H1 (cell line): ENCODE data around the gene CDH6. TPM values are rescaled to one million over a fixed set of nuclear protein-coding genes. Genes with fewer than 3 reads are reported as not detected.

Experiments
- CTCF ChIA-PET: fragments of 300-600 bp; sonication (Branson Sonifier 250); formaldehyde crosslinking; loops from one replicate; lab custom pipeline; 2021; ENCODE audit not compliant: partially characterized antibody; lab: Charles Lee
- POLR2A ChIA-PET: fragments of 300-600 bp; sonication (Branson Sonifier 250); formaldehyde crosslinking; loops from one replicate; lab custom pipeline; 2021; ENCODE audit warnings: inconsistent platforms; ENCODE audit not compliant: partially characterized antibody; lab: Charles Lee
- DNase-seq, 2 experiments: peaks; one replicate each; pipeline versions ENCODE4 v3.0.0 to v3.0.0-alpha.2; 2010 to 2022; ENCODE audit warnings: low spot score in 2 of 2, low read depth in 1 of 2, mixed read lengths in 1 of 2
- FAIRE-seq: peaks from 2 replicates; lab custom pipeline; 2011; peaks lifted over from hg19 to GRCh38; lab: Jason Lieb, UNC
- H2AFZ ChIP-seq: 2 replicates; pipeline ENCODE4 v1.8.1; 2012; ENCODE audit warnings: low read length, inconsistent platforms
- H2AK5ac ChIP-seq: 2 replicates; pipeline ENCODE4 v1.6.1; 2013; ENCODE audit warnings: low read depth, low read length
- H2BK120ac ChIP-seq: replicated peaks from 2 replicates; pipeline ENCODE3; 2013; ENCODE audit warnings: low read depth, low read length, inconsistent platforms
- H2BK12ac ChIP-seq: 2 replicates; pipeline ENCODE4 v1.6.1; 2013; ENCODE audit warnings: low read depth, low read length
- H2BK15ac ChIP-seq: 2 replicates; pipeline ENCODE4 v1.6.1; 2013; ENCODE audit warnings: low read length
- H2BK20ac ChIP-seq: 2 replicates; pipeline ENCODE4 v1.6.1; 2013; ENCODE audit warnings: low read length
- H2BK5ac ChIP-seq: 2 replicates; pipeline ENCODE4 v1.6.1; 2013; ENCODE audit warnings: low read depth, low read length
- H3K14ac ChIP-seq: 2 replicates; pipeline ENCODE4 v1.6.1; 2013; ENCODE audit warnings: inconsistent platforms; ENCODE audit not compliant: insufficient read length
- H3K18ac ChIP-seq: 2 replicates; pipeline ENCODE4 v1.6.1; 2013; ENCODE audit warnings: low read length; ENCODE audit errors: extremely low read depth
- H3K23ac ChIP-seq: 2 replicates; pipeline ENCODE4 v1.6.1; 2013; ENCODE audit warnings: inconsistent platforms; ENCODE audit not compliant: insufficient read length
- H3K23me2 ChIP-seq: 2 replicates; pipeline ENCODE4 v1.6.1; 2013; ENCODE audit warnings: low read depth, low read length
- H3K27ac ChIP-seq: 2 replicates; pipeline ENCODE4 v1.6.1; 2011; ENCODE audit warnings: low read depth, low read length, inconsistent platforms
- H3K27me3 ChIP-seq, 4 experiments: replicated peaks in 1 of 4; 1 replicate in 1 of 4; 2 replicates in 3 of 4; pipeline versions ENCODE4 v1.6.1 to v1.8.1; 2011 to 2013; ENCODE audit warnings: low read length in 3 of 4, mild to moderate bottlenecking in 3 of 4, inconsistent platforms in 2 of 4, mixed read lengths in 2 of 4, moderate library complexity in 1 of 4; ENCODE audit not compliant: control insufficient read depth in 3 of 4, insufficient read depth in 3 of 4; ENCODE audit errors: extremely low read depth in 1 of 4
- H3K36me3 ChIP-seq, 4 experiments: 2 replicates each; pipeline versions ENCODE4 v1.6.1 to v1.8.1; 2011 to 2013; ENCODE audit warnings: mild to moderate bottlenecking in 4 of 4, low read length in 3 of 4, moderate library complexity in 2 of 4, control low read depth in 1 of 4, inconsistent platforms in 1 of 4; ENCODE audit not compliant: insufficient read depth in 4 of 4, control insufficient read depth in 2 of 4
- H3K4ac ChIP-seq: replicated peaks from 2 replicates; pipeline ENCODE3; 2013; ENCODE audit warnings: low read length, low read depth, mixed read lengths, inconsistent platforms; ENCODE audit not compliant: insufficient read length
- H3K4me1 ChIP-seq, 4 experiments: replicated peaks in 1 of 4; 1 replicate in 1 of 4; 2 replicates in 3 of 4; pipeline versions ENCODE4 v1.6.1 to v1.8.1; 2011 to 2013; ENCODE audit warnings: low read length in 3 of 4, inconsistent platforms in 2 of 4, mixed read lengths in 1 of 4; ENCODE audit not compliant: insufficient read depth in 4 of 4, control insufficient read depth in 3 of 4
- H3K4me2 ChIP-seq, 2 experiments: 2 replicates each; pipeline versions ENCODE4 v1.6.1 to v1.8.1; 2011 to 2013; ENCODE audit warnings: low read depth in 2 of 2, low read length in 2 of 2, control low read depth in 1 of 2, inconsistent platforms in 1 of 2, mild to moderate bottlenecking in 1 of 2; ENCODE audit not compliant: insufficient read depth in 1 of 2
- H3K4me3 ChIP-seq, 4 experiments: fragments of 200-600, 300-600 bp in 1 of 4; sonication (generic), shearing (Covaris generic), sonication (Bioruptor Twin) in 1 of 4; 2 replicates each; pipeline versions ENCODE4 v1.5.1 to v1.8.1; 2011 to 2016; ENCODE audit warnings: low read length in 4 of 4, low read depth in 3 of 4, control low read depth in 2 of 4, inconsistent platforms in 2 of 4, mild to moderate bottlenecking in 2 of 4, mixed read lengths in 1 of 4, moderate library complexity in 1 of 4; ENCODE audit not compliant: insufficient read depth in 2 of 4; ENCODE audit errors: extremely low read depth in 1 of 4
- H3K56ac ChIP-seq: replicated peaks from 2 replicates; pipeline ENCODE3; 2013; ENCODE audit warnings: low read depth, mild to moderate bottlenecking, mixed read lengths, low read length, inconsistent platforms; ENCODE audit not compliant: insufficient read length
- H3K79me1 ChIP-seq: 2 replicates; pipeline ENCODE4 v1.6.1; 2013; ENCODE audit warnings: low read depth, low read length, control low read depth
- H3K79me2 ChIP-seq, 2 experiments: 2 replicates each; pipeline versions ENCODE4 v1.6.1 to v1.8.1; 2012 to 2013; ENCODE audit warnings: low read length in 2 of 2, mild to moderate bottlenecking in 2 of 2, inconsistent platforms in 1 of 2; ENCODE audit not compliant: insufficient read depth in 2 of 2, control insufficient read depth in 1 of 2
- H3K9ac ChIP-seq, 4 experiments: replicated peaks in 1 of 4; 1 replicate in 1 of 4; 2 replicates in 3 of 4; pipeline versions ENCODE4 v1.6.1 to v1.8.1; 2011 to 2013; ENCODE audit warnings: low read depth in 3 of 4, low read length in 3 of 4, control low read depth in 2 of 4, mild to moderate bottlenecking in 2 of 4, moderate library complexity in 2 of 4, inconsistent platforms in 1 of 4; ENCODE audit errors: extremely low read depth in 1 of 4
- H3K9me3 ChIP-seq, 2 experiments: 2 replicates each; pipeline versions ENCODE4 v1.6.1 to v1.8.1; 2012 to 2013; ENCODE audit warnings: mild to moderate bottlenecking in 2 of 2, moderate library complexity in 2 of 2, control low read depth in 1 of 2, inconsistent platforms in 1 of 2, low read depth in 1 of 2, low read length in 1 of 2, mixed read lengths in 1 of 2; ENCODE audit not compliant: insufficient read depth in 2 of 2
- H4K20me1 ChIP-seq, 2 experiments: replicated peaks in 1 of 2; 2 replicates each; pipeline versions ENCODE3 to v1.8.1; 2011 to 2013; ENCODE audit warnings: inconsistent platforms in 2 of 2, low read length in 2 of 2, mild to moderate bottlenecking in 1 of 2; ENCODE audit not compliant: insufficient read depth in 2 of 2, control insufficient read depth in 1 of 2
- H4K5ac ChIP-seq: 2 replicates; pipeline ENCODE4 v1.6.1; 2013; ENCODE audit warnings: low read length, low read depth, mixed read lengths, inconsistent platforms; ENCODE audit not compliant: insufficient read length
- H4K8ac ChIP-seq: 2 replicates; pipeline ENCODE4 v1.8.0; 2013; ENCODE audit warnings: mild to moderate bottlenecking, moderate library complexity, low read length, inconsistent platforms; ENCODE audit not compliant: insufficient read depth; ENCODE audit errors: extremely low read depth
- H4K91ac ChIP-seq: replicated peaks from 2 replicates; pipeline ENCODE3; 2013; ENCODE audit warnings: low read length, mixed read lengths, inconsistent platforms; ENCODE audit not compliant: insufficient read length
- RAD21 ChIP-seq, 2 experiments: IDR thresholded peaks in 1 of 2; conservative IDR thresholded peaks in 1 of 2; 2 replicates each; pipeline ENCODE4 v1.6.1; 2011; ENCODE audit warnings: low read depth in 2 of 2, low read length in 2 of 2, improper control_type of control experiment in 1 of 2, inconsistent platforms in 1 of 2, mild to moderate bottlenecking in 1 of 2, moderate library complexity in 1 of 2
- SUZ12 ChIP-seq: fragments of 200-600 bp; sonication (generic); IDR thresholded peaks from 2 replicates; pipeline ENCODE4 v1.6.1; 2012; ENCODE audit warnings: mild to moderate bottlenecking, inconsistent platforms, low read length, moderate library complexity, mixed read lengths
- WGBS, 2 experiments: shearing (Covaris generic) in 1 of 2; methylation state at CpG; one replicate each; pipeline versions ENCODE4 v1.1.6 to v1.1.7; 2013 to 2015; ENCODE audit warnings: low lambda C conversion rate in 2 of 2, mixed read lengths in 2 of 2, inconsistent platforms in 1 of 2, low coverage in 1 of 2, missing lambda C conversion rate in 1 of 2; ENCODE audit not compliant: insufficient replicate concordance in 2 of 2, insufficient coverage in 1 of 2, insufficient read length in 1 of 2; ENCODE audit errors: extremely low coverage in 1 of 2, missing lambda C conversion rate in 1 of 2; 5-methylcytosine and 5-hydroxymethylcytosine counted together
- polyA plus RNA-seq, 7 experiments: library from polyadenylated mRNA; depleted of rRNA in 3 of 7; stranded (reverse) in 5 of 7; unstranded in 2 of 7; fragments of >200 nt in 5 of 7; fragments of 200-250 nt in 2 of 7; gene quantifications; 1 replicate in 5 of 7; 2 replicates in 1 of 7; 4 replicates in 1 of 7; pipeline versions ENCODE4 v1.2.1 to v1.2.3, GENCODE V29; 2011 to 2013; ENCODE audit warnings: missing spikeins in 2 of 7, mixed read lengths in 2 of 7
- total RNA-seq: library from RNA; stranded (reverse); fragmentation: NEBNext Ultra II Directional; extraction: Animal tissue kit (Norgen Biotek cat#: 25700); gene quantifications from 2 replicates; pipeline ENCODE4 v1.2.1, GENCODE V29; 2021

Gene CDH6
- total and polyA plus RNA-seq, 2 of the 8 experiments (the other 6 are each of a cell fraction or from before 2014, with no cell fraction given) = 1.4 to 1.9 TPM

DNA sequence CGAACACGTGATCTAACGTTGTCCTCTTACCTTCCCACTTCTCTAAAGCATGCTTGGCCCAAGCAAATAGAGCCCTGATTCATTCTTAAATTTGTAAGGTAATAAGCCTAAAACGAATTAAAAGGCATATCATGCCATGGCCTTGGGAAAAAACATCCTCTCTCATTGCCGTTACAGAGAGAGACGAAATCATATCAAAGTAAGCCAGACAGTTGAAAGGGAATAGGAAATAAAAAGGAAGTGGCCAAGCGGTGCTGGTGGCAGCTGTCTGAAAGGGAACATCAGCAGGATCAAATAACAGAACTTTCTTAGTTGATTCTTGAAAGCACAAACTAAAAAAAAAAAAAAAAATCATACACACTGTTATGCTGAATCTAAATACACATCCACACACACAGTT lies 49.1 kb upstream of the CDH6 start:
- no peak overlapping the region for H2BK15ac ChIP-seq
- H3K9me3 ChIP-seq = no peaks in the 10 kb centered on the region
- no peak for DNase-seq
- H3K56ac ChIP-seq = no peak overlapping the region
- FAIRE-seq = no peak
- TF ChIP-seq SUZ12 = no peak
- no peak for TF ChIP-seq RAD21 (IDR thresholded peaks at IDR 0.05 in 1 of 2, conservative IDR thresholded peaks at IDR 0.05 in 1 of 2; ENCODE audit: low read depth in 2 of 2, low read length in 2 of 2)
- TF ChIP-seq, all 59 proteins: peak for 0
- POLR2A ChIA-PET = no interaction called here
- H3K23ac ChIP-seq = no peak overlapping the region
- H4K91ac ChIP-seq = no peak overlapping the region
- no peak overlapping the region for H4K8ac ChIP-seq
- no peak overlapping the region for H4K5ac ChIP-seq
- 92% methylated on average over 7 of the region's 7 CpGs; no CpG with 5 or more reads in 1 of the 2 experiments for WGBS, 2 experiments
- no peaks in the 10 kb centered on the region for H4K20me1 ChIP-seq
- H3K4me1 ChIP-seq = no peaks in the 10 kb centered on the region
- no peak overlapping the region for H3K27ac ChIP-seq
- H3K36me3 ChIP-seq = no peaks in the 10 kb centered on the region
- H3K4me3 ChIP-seq = no peak overlapping the region
- no peaks in the 10 kb centered on the region for H3K23me2 ChIP-seq
- no peak overlapping the region for H2BK20ac ChIP-seq
- no peak overlapping the region for H3K4ac ChIP-seq
- H3K79me2 ChIP-seq = no peaks in the 10 kb centered on the region
- no peak overlapping the region for H3K4me2 ChIP-seq
- H3K14ac ChIP-seq = no peak overlapping the region
- H2AK5ac ChIP-seq = no peak overlapping the region
- no peak overlapping the region for H2AFZ ChIP-seq
- H2BK120ac ChIP-seq = no peak overlapping the region
- no peaks in the 10 kb centered on the region for H3K79me1 ChIP-seq
- no peaks in the 10 kb centered on the region for H3K27me3 ChIP-seq
- no peak overlapping the region for H2BK12ac ChIP-seq
- H2BK5ac ChIP-seq = no peak overlapping the region
- CTCF ChIA-PET = no interaction called here
- H3K9ac ChIP-seq = no peak overlapping the region
- no peak overlapping the region for H3K18ac ChIP-seq
